Activated CD4-positive, alpha-beta T cell treated with anti-CD3 and anti-CD28 coated beads, Interleukin-2, amount 10 ng/mL, durations not matched to agents 7 days and 5 days (primary cell): Measurements from ENCODE around the gene MDFI. TPM values are rescaled to one million over a fixed set of nuclear protein-coding genes. Genes with fewer than 3 reads are reported as not detected.

Source experiments
- CTCF ChIA-PET: fragments of 350-600 bp; sonication (Branson Sonifier 250); formaldehyde crosslinking; loops from one replicate; lab custom pipeline; 2021; ENCODE audit warnings: antibody characterized with exemption; lab: Charles Lee
- POLR2A ChIA-PET: fragments of 350-600 bp; sonication (Branson Sonifier 250); formaldehyde crosslinking; loops from one replicate; lab custom pipeline; 2021; ENCODE audit warnings: antibody characterized with exemption; lab: Charles Lee
- DNase-seq: peaks from one replicate; pipeline ENCODE4 v3.0.0-alpha.2; 2020
- H3K27ac Mint-ChIP-seq: one replicate; pipeline ENCODE4 v1.8.0; 2021; ENCODE audit warnings: mild to moderate bottlenecking, moderate library complexity, mixed read lengths
- H3K27me3 Mint-ChIP-seq: one replicate; pipeline ENCODE4 v1.8.0; 2021; ENCODE audit warnings: mixed read lengths
- H3K36me3 Mint-ChIP-seq: one replicate; pipeline ENCODE4 v1.8.0; 2021; ENCODE audit warnings: low read depth, mixed read lengths
- H3K4me1 Mint-ChIP-seq: one replicate; pipeline ENCODE4 v1.8.0; 2021; ENCODE audit warnings: mixed read lengths
- H3K4me3 Mint-ChIP-seq: one replicate; pipeline ENCODE4 v1.8.0; 2021; ENCODE audit warnings: mild to moderate bottlenecking, moderate library complexity, mixed read lengths
- H3K9me3 Mint-ChIP-seq: one replicate; pipeline ENCODE4 v1.8.0; 2021; ENCODE audit warnings: mixed read lengths
- total RNA-seq, 2 experiments: library from RNA; stranded (reverse); gene quantifications; one replicate each; pipeline ENCODE4 v1.2.3, GENCODE V29; 2021

The MDFI gene
- total RNA-seq, 2 experiments from 2014 or later, result not detected

- Mint-ChIP-seq H3K36me3 (no peaks in the 10 kb centered on the region), H3K27ac (no peak overlapping the region), H3K9me3 (no peaks in the 10 kb centered on the region), H3K27me3 (peaks cover 58% of the 10 kb centered on the region), H3K4me3 (no peak overlapping the region), H3K4me1 (peaks cover 6% of the 10 kb centered on the region)
- DNase-seq, result no peak
- CTCF ChIA-PET, result no interaction called here
- POLR2A ChIA-PET, result no interaction called here
These were observed 1.6 kb downstream of the MDFI start for GRCh38 chr6:41639809-41640371.

GRCh38 chr6:41640426-41640825, 2.2 kb downstream of the MDFI start:
- Mint-ChIP-seq H3K27me3 (peaks cover 54% of the 10 kb centered on the region), H3K9me3 (no peaks in the 10 kb centered on the region)
- CTCF ChIA-PET, result no interaction called here

DNA sequence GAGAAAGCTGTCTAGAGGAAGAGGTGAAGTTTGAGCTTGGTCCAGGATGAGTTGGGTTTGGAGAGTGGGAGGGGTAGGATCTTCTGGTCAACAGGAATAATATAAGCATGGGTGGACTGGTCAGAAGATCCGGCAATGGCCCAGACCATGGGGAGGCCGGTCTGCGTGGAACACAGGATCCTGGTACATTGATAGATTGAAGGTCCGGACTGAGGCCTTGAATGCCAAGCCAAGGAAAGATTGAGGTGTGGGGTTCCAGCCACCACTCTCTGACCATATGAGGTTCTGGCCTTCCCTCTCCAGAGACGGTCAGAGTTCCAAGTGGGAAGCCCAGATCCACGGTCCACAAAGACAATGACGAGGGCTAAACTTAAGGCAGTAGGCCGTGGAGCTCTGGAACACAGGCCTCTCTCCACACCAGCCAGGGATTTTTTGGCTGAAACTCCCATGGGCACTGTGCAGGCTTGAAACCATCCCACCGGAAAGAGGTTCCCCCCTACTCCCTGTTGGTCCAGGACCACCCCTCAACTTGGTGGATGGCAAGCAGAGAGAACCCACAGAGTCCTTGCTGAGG, 3.2 kb downstream of the MDFI start:
- ChIA-PET POLR2A (no interaction called here), CTCF (interaction anchor here (1.4 kb wide), 1 partner anchor 42 kb away, joined by 4 read pairs; no protein-coding TSS in a partner anchor)
- Mint-ChIP-seq H3K9me3 (no peaks in the 10 kb centered on the region), H3K36me3 (no peaks in the 10 kb centered on the region), H3K4me3 (no peak overlapping the region), H3K27me3 (peaks cover 49% of the 10 kb centered on the region), H3K27ac (no peak overlapping the region), H3K4me1 (peaks cover 6% of the 10 kb centered on the region)
- no peak for DNase-seq

More at GRCh38 chr6:41640426-41640825, 2.2 kb downstream of the MDFI start:
- Mint-ChIP-seq H3K27ac (no peak overlapping the region), H3K4me3 (no peak overlapping the region), H3K4me1 (peaks cover 6% of the 10 kb centered on the region), H3K36me3 (no peaks in the 10 kb centered on the region)
- POLR2A ChIA-PET, result no interaction called here
- no peak for DNase-seq

DNA sequence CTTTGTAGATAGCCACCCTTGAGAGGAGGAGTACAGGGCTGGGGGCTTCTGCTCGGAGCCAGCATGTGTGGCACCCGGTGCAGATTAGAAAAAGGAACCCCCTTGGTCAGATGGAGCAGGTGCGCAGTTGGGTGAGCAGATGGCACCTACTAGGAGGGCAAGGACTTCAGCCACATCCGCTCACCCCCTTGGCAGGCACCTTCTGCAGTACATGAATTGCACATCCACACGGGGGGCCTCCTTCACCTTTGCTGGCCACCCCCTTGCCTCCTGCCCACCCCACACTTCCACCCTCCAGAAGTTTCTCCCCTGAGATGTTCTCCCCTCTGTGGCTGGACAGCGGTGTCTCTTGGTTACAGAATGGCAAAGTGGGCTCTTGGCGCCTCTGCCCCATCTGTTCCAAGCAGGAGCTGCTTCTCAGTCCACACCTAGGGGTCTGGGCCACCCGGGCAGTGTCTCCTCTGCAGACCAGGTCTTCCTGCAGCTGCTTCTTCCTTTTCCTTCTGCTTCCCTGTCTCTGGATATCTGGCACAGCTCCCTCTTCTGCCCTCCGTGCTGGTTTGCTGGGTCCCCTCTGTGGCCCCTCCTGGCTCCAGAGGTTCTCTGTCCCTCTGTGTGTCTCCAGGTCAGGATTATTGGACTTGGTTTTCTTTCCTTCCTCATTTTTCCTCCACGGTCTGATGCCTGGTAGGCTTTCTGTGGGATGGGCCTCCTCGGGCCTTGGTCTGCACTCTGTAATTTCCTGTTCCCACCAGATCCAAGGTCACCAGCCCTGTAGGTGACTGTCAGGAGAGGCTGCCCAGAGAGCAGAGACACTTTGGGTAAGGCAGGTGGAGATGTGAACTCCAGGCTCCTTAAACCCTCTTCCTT, 4.1 kb downstream of the MDFI start:
- Mint-ChIP-seq H3K4me3 (no peak overlapping the region), H3K36me3 (no peaks in the 10 kb centered on the region), H3K27me3 (peaks cover 46% of the 10 kb centered on the region), H3K9me3 (no peaks in the 10 kb centered on the region), H3K4me1 (peaks cover 6% of the 10 kb centered on the region), H3K27ac (no peak overlapping the region)
- ChIA-PET CTCF (interaction anchor here (1.4 kb wide), 1 partner anchor 41 kb away, joined by 4 read pairs; no protein-coding TSS in a partner anchor), POLR2A (no interaction called here)
- no peak for DNase-seq

DNA sequence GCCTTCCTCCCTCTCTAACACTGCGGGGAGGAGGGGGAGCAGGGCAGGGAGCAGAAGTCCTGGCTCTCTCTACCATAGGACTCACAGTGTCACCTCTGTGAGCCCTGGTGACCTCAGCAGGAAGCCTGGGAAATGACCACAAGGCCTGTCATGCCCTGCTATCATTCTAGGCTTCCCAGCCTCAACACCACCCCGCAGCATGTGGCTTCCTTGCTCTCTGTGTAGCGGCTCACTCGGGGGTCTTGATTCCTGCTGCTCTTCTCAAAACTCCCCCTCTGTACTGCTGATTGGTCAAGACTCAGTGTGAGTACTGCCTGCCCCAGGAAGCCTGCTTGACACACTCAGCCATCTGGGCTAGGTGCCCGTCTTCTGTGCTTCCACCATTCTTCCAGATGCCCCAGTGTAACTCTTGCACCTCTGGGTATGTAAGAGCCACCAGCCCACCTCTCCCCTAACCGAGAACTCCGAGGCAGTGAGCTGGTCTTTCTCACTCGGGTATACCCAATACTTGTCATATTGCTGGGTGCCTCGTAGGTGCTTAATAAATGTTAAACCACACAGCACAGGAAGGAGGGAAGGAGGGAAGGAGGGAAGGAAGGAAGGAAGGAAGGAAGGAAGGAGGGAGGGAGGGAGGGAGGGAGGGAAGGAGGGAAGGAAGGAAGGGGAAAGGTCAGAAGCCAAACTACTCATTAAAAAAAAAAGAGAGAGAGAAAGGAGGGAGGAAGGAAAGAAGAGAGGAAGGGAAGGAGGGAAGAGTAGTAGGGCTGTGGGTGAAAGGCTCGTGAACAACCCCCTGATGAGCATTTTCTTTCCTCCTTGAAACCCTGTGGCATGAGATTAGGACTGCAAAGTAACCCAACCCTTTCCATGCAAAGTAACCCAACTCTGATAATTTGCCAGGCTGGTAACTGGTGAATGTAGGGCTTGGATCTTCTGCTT, 5.0 kb downstream of the MDFI start:
- POLR2A ChIA-PET, result no interaction called here
- H3K4me3 Mint-ChIP-seq, result no peak overlapping the region

GRCh38 chr6:41643899-41644269, 5.6 kb downstream of the MDFI start:
- DNase-seq, result no peak
- Mint-ChIP-seq H3K9me3 (no peaks in the 10 kb centered on the region), H3K27ac (no peak overlapping the region), H3K4me1 (peaks cover 2% of the 10 kb centered on the region), H3K4me3 (no peak overlapping the region), H3K27me3 (peaks cover 38% of the 10 kb centered on the region), H3K36me3 (no peaks in the 10 kb centered on the region)
- ChIA-PET POLR2A (interaction anchor here (0.6 kb wide), 1 partner anchor 38 kb away, joined by 4 read pairs; no protein-coding TSS in a partner anchor), CTCF (no interaction called here)

More for the DNA sequence above, 5.0 kb downstream of the MDFI start:
- DNase-seq, result no peak
- Mint-ChIP-seq H3K36me3 (no peaks in the 10 kb centered on the region), H3K9me3 (no peaks in the 10 kb centered on the region), H3K27me3 (peaks cover 40% of the 10 kb centered on the region), H3K27ac (no peak overlapping the region), H3K4me1 (peaks cover 2% of the 10 kb centered on the region)
- CTCF ChIA-PET, result no interaction called here

DNA sequence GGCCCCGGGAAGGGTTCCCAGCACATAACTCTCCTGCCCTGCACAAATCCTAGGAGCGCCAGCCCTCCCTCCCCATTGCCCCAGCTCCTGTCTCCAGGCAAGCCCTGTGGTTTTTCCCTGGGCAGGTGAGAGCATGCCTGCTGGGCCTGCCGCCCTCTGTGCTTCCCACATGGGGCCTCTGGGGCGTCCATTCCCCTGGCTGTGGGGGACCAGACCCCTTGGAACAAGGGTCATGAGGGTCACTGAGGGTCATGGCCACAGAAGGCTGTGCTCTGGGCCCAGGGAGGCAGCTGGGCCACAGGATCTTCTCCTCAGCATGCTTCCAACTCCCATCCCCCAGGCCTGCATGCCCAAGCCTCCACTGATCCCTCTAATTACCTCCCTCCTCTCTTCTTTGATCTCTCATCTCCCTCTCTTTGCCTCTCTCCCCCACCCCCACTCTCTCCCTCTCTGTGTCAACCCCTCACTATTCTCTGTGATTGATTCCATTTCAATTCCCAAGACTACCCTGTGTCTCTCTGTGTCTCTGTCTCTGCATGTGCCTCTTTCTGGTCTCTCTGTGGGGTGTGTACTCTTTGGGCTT, 6.1 kb downstream of the MDFI start:
- Mint-ChIP-seq H3K4me3 (no peak overlapping the region), H3K9me3 (no peaks in the 10 kb centered on the region), H3K4me1 (peaks cover 2% of the 10 kb centered on the region), H3K27ac (no peak overlapping the region), H3K36me3 (no peaks in the 10 kb centered on the region), H3K27me3 (peaks cover 33% of the 10 kb centered on the region)
- CTCF ChIA-PET, result no interaction called here
- DNase-seq, result no peak
- POLR2A ChIA-PET, result interaction anchor here (0.6 kb wide), 1 partner anchor 38 kb away, joined by 4 read pairs; no protein-coding TSS in a partner anchor

GRCh38 chr6:41645007-41645618, 6.8 kb downstream of the MDFI start:
- Mint-ChIP-seq H3K4me1 (no peaks in the 10 kb centered on the region), H3K27me3 (peaks cover 25% of the 10 kb centered on the region), H3K4me3 (no peak overlapping the region), H3K27ac (no peak overlapping the region), H3K36me3 (no peaks in the 10 kb centered on the region), H3K9me3 (no peaks in the 10 kb centered on the region)
- CTCF ChIA-PET, result no interaction called here
- POLR2A ChIA-PET, result no interaction called here
- DNase-seq, result no peak

DNA sequence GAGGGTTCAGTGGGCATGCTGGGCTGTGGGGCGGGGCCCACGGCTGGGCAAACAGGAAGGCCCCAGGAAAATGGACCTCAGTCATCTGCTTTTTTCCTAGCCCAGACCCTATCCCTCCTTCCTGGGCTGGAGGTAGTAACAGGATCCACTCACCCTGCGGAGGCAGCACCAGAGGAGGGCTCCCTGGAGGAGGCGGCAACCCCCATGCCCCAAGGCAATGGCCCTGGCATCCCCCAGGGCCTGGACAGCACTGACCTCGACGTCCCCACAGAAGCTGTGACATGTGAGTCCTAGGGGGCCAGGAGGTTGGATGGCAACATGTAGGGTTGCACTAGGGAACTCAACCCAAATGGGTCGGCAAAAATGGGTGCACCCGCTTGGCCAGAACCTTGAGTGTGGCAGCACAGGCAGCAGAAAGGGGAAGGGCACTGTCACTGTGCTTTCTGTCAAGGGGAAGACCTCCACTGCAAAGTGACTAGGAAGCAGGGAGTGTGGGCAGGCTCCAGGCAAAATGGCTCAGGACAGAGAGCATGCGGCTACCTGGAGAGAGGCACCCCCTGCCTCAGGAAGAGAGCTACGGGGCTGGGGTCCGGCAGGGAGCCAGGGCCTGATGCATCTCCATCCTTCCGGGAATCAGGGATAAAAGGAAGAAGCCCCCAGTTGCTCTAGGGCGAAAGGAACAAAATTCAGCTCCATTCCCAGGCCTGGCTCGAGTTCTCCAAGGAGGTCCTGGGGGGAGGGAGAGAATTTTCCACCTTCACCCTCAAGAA, 7.9 kb downstream of the MDFI start:
- Mint-ChIP-seq H3K9me3 (no peaks in the 10 kb centered on the region), H3K27me3 (peaks cover 17% of the 10 kb centered on the region), H3K36me3 (no peaks in the 10 kb centered on the region), H3K4me1 (no peaks in the 10 kb centered on the region), H3K4me3 (no peak overlapping the region), H3K27ac (no peak overlapping the region)
- DNase-seq, result no peak
- POLR2A ChIA-PET, result no interaction called here
- CTCF ChIA-PET, result interaction anchor here (1.0 kb wide), 1 partner anchor 27 kb away, joined by 3 read pairs; no protein-coding TSS in a partner anchor

- CTCF ChIA-PET, result interaction anchor here (1.0 to 1.2 kb wide), 2 partner anchors 26 to 60 kb away, joined by 3 read pairs; no protein-coding TSS in a partner anchor
- no peaks in the 10 kb centered on the region for H3K4me1 Mint-ChIP-seq
- no peak for DNase-seq
These were observed 8.8 kb downstream of the MDFI start for GRCh38 chr6:41647061-41647511.

GRCh38 chr6:41648070-41648585, 9.9 kb downstream of the MDFI start:
- ChIA-PET POLR2A (no interaction called here), CTCF (interaction anchor here (1.2 kb wide), 1 partner anchor 59 kb away, joined by 3 read pairs; no protein-coding TSS in a partner anchor)
- H3K27ac Mint-ChIP-seq, result no peak overlapping the region
- H3K4me1 Mint-ChIP-seq, result no peaks in the 10 kb centered on the region
- DNase-seq, result no peak
- peaks cover 8% of the 10 kb centered on the region for H3K27me3 Mint-ChIP-seq
- H3K36me3 Mint-ChIP-seq, result no peaks in the 10 kb centered on the region
- no peaks in the 10 kb centered on the region for H3K9me3 Mint-ChIP-seq
- no peak overlapping the region for H3K4me3 Mint-ChIP-seq

More at GRCh38 chr6:41647061-41647511, 8.8 kb downstream of the MDFI start:
- H3K9me3 Mint-ChIP-seq, result no peaks in the 10 kb centered on the region
- H3K27me3 Mint-ChIP-seq, result peaks cover 14% of the 10 kb centered on the region
- H3K36me3 Mint-ChIP-seq, result no peaks in the 10 kb centered on the region
- no peak overlapping the region for H3K4me3 Mint-ChIP-seq
- POLR2A ChIA-PET, result no interaction called here
- no peak overlapping the region for H3K27ac Mint-ChIP-seq
